Spleen (tissue), 11 donors: ENCODE data around the gene RAP1B. TPM values are rescaled to one million over a fixed set of nuclear protein-coding genes. Genes with fewer than 3 reads are reported as not detected.
"Not testable (repeated sequence)": the region's sequence is repeated elsewhere in the genome, so short reads cannot be mapped to it uniquely, and the experiment has no call there.

Source experiments
- DNase-seq: peaks from one replicate; pipeline ENCODE4 v3.0.0-alpha.2; 2020
- H3K27ac ChIP-seq, 8 donors: fragments of 200-600 bp; sonication (generic) in 7 of 8; 1 replicate in 4 of 8; 2 replicates in 4 of 8; pipeline versions ENCODE4 v1.5.0 to v1.8.0; 2016 to 2021; ENCODE audit warnings: inconsistent platforms in 4 of 8, mild to moderate bottlenecking in 4 of 8, moderate library complexity in 1 of 8
- H3K27me3 ChIP-seq, 7 donors: fragments of 200-600 bp; sonication (generic) in 6 of 7; replicated peaks in 1 of 7; 1 replicate in 4 of 7; 2 replicates in 3 of 7; pipeline versions ENCODE4 v1.5.0 to v1.8.0; 2016 to 2021; ENCODE audit warnings: inconsistent platforms in 3 of 7, mild to moderate bottlenecking in 1 of 7
- H3K36me3 ChIP-seq, 6 donors: fragments of 200-600 bp; sonication (generic) in 5 of 6; 1 replicate in 4 of 6; 2 replicates in 2 of 6; pipeline versions ENCODE4 v1.5.0 to v1.8.0; 2016 to 2021; ENCODE audit warnings: inconsistent platforms in 2 of 6
- H3K4me1 ChIP-seq, 6 donors: fragments of 200-600 bp; sonication (generic) in 5 of 6; 1 replicate in 3 of 6; 2 replicates in 3 of 6; pipeline versions ENCODE4 v1.5.0 to v1.8.0; 2016 to 2021; ENCODE audit warnings: inconsistent platforms in 3 of 6
- H3K4me3 ChIP-seq, 8 donors: fragments of 200-600 bp; sonication (generic) in 7 of 8; 1 replicate in 4 of 8; 2 replicates in 4 of 8; pipeline versions ENCODE4 v1.5.0 to v1.8.0; 2016 to 2021; ENCODE audit warnings: inconsistent platforms in 4 of 8, mild to moderate bottlenecking in 4 of 8, moderate library complexity in 2 of 8
- H3K9me3 ChIP-seq, 8 donors: fragments of 200-600 bp; sonication (generic) in 7 of 8; 1 replicate in 4 of 8; 2 replicates in 4 of 8; pipeline versions ENCODE4 v1.5.0 to v1.8.0; 2016 to 2021; ENCODE audit warnings: inconsistent platforms in 4 of 8
- POLR2A ChIP-seq, 3 donors: fragments of 450-650 bp; IDR thresholded peaks; one replicate each; pipeline ENCODE4 v1.5.1; 2017; ENCODE audit warnings: antibody characterized with exemption in 3 of 3, mild to moderate bottlenecking in 1 of 3
- POLR2AphosphoS5 ChIP-seq, 3 donors: sonication (generic); formaldehyde crosslinking; IDR thresholded peaks; one replicate each; pipeline ENCODE4 v1.5.1; 2017; ENCODE audit warnings: antibody characterized with exemption in 3 of 3
- WGBS, 5 donors: extraction: QIAGEN DNeasy Blood & Tissue Kit in 3 of 5; methylation state at CpG; one replicate each; pipeline versions ENCODE4 v1.1.5 to v1.1.7; 2013 to 2018; 5-methylcytosine and 5-hydroxymethylcytosine counted together
- intact Hi-C: fragments of 100-400 bp; cut with DNase I; formaldehyde crosslinking; loops from one replicate; pipeline ENCODE4 v1.15.0; 2023; ENCODE audit warnings: low total_unique reads
- polyA plus RNA-seq, 3 donors: library from polyadenylated mRNA; stranded (reverse); fragments of 200-250 nt; gene quantifications; one replicate each; pipeline ENCODE4 v1.2.1, GENCODE V29; 2013
- total RNA-seq, 7 donors: library from RNA; depleted of rRNA in 3 of 7; stranded (reverse); fragments of >200 nt in 3 of 7; fragmentation: NEBNext Ultra II Directional in 4 of 7; extraction: Animal tissue kit (Norgen Biotek cat#: 25700) in 4 of 7; gene quantifications; one replicate each; pipeline versions ENCODE4 v1.1.0 to v1.2.1, GENCODE V29; 2016 to 2021
- TF ChIP-seq, protein P1 (sequence below), 11 experiments: fragments of 200-600 bp in 7 of 11; fragments of 450-650 bp in 4 of 11; sonication (generic) in 4 of 11; IDR thresholded peaks in 8 of 11; conservative IDR thresholded peaks in 3 of 11; 1 replicate in 7 of 11; 2 replicates in 4 of 11; pipeline versions ENCODE4 v1.4.0 to v1.8.0; 2016 to 2021; ENCODE audit warnings: antibody characterized with exemption in 11 of 11, inconsistent platforms in 4 of 11, mild to moderate bottlenecking in 1 of 11
- donor health status: healthy with polysubstance abuse.
- donor health status: DM: no; HTN: no; CAD: no; lungs with moderate emphysema.
- donor health status: DM: no; HTN: no; CAD: no.
- donor health status: Bipolar disorder and iron deficiency.
- donor health status: healthy.
- donor health status: DM: no; HTN: no; CAD: no.
- donor health status: DM: yes; HTN: yes; CAD: no.

Gene RAP1B
- total and polyA plus RNA-seq, 10 donors, result 107 to 321 (median 235) TPM

DNA sequence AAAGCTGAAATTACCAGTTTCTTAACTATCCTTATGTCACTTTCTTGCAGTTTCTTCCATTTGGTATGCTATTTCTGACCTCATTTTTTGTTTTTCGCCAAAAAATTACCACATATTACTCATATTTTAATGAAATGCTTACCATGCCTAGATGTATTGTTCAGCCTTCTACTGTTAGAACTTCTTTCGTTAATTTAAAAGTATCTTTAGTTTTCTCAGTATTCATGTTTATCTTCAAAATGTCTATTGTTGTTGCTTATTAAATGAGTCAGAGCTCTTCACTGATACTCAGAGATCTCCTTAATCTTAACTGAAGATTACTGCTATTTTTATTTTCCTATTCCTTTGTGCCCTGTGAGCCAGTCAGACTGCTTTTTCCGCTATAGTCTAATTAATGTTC is 20.5 kb downstream of the RAP1B start:
- no peak overlapping the region for H3K27ac ChIP-seq
- 72 to 86% (median 82%) methylated on average over 3 of the region's 3 CpGs for WGBS, 5 donors
- TF ChIP-seq POLR2A (IDR thresholded peaks at IDR 0.05) (no peak), POLR2AphosphoS5 (IDR thresholded peaks at IDR 0.05) (no peak)
- TF ChIP-seq, protein P1, sequence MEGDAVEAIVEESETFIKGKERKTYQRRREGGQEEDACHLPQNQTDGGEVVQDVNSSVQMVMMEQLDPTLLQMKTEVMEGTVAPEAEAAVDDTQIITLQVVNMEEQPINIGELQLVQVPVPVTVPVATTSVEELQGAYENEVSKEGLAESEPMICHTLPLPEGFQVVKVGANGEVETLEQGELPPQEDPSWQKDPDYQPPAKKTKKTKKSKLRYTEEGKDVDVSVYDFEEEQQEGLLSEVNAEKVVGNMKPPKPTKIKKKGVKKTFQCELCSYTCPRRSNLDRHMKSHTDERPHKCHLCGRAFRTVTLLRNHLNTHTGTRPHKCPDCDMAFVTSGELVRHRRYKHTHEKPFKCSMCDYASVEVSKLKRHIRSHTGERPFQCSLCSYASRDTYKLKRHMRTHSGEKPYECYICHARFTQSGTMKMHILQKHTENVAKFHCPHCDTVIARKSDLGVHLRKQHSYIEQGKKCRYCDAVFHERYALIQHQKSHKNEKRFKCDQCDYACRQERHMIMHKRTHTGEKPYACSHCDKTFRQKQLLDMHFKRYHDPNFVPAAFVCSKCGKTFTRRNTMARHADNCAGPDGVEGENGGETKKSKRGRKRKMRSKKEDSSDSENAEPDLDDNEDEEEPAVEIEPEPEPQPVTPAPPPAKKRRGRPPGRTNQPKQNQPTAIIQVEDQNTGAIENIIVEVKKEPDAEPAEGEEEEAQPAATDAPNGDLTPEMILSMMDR (IDR thresholded peaks at IDR 0.05 in 8 of 11, conservative IDR thresholded peaks at IDR 0.05 in 3 of 11), result no peak

DNA sequence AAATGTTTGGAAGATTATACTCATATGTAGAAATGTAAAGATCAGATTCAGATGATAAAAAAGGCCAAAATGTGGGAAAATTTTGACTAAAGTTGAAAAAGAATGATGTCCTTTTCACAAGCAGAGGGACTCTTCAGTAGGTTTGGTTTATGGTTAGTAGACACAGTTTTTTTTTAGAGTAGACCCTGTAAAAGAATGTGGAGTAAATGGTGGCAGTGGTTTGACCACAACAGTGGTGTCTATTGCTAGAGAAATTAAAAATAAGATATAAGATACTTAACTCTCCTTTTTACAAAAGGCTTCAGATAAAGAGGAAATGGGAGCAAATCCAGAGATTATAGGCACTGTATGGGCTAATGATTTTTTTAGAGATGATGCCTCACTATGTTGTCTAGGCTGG is 21.8 kb downstream of the RAP1B start:
- TF ChIP-seq, protein P1 (IDR thresholded peaks at IDR 0.05 in 8 of 11, conservative IDR thresholded peaks at IDR 0.05 in 3 of 11), result no peak
- TF ChIP-seq POLR2A (IDR thresholded peaks at IDR 0.05) (no peak), POLR2AphosphoS5 (IDR thresholded peaks at IDR 0.05) (no peak)
- Histone ChIP-seq H3K4me1 (peaks cover 46 to 100% (median 89%) of the 10 kb centered on the region in 6 donors), H3K27me3 (no peaks in the 10 kb centered on the region), H3K27ac (no peak overlapping the region), H3K4me3 (no peak overlapping the region), H3K36me3 (peaks cover 0 to 23% (median 6%) of the 10 kb centered on the region in 6 donors), H3K9me3 (peaks cover 0 to 11% (median 9%) of the 10 kb centered on the region in 8 donors)
- intact Hi-C loops, result no loop called here
- DNase-seq, result no peak

More for the DNA sequence above, 20.5 kb downstream of the RAP1B start:
- H3K4me1 ChIP-seq, result peaks cover 43 to 96% (median 78%) of the 10 kb centered on the region in 6 donors
- peaks cover 0 to 30% (median 15%) of the 10 kb centered on the region in 6 donors for H3K36me3 ChIP-seq
- intact Hi-C loops, result no loop called here
- no peaks in the 10 kb centered on the region for H3K27me3 ChIP-seq
- no peak for DNase-seq
- H3K9me3 ChIP-seq, result peaks cover 0 to 16% (median 11%) of the 10 kb centered on the region in 8 donors
- no peak overlapping the region for H3K4me3 ChIP-seq

GRCh38 chr12:68633614-68634558 is 23.2 kb downstream of the RAP1B start:
- Histone ChIP-seq H3K27ac (peak overlapping the region in 4 of 8 donors; percentile 6 to 29 (median 12)), H3K27me3 (no peaks in the 10 kb centered on the region), H3K4me3 (no peak overlapping the region), H3K9me3 (no peaks in the 10 kb centered on the region), H3K36me3 (peaks cover 0 to 12% (median 0%) of the 10 kb centered on the region in 6 donors), H3K4me1 (peaks cover 57 to 100% (median 99%) of the 10 kb centered on the region in 6 donors)
- WGBS, 5 donors, result 70 to 82% (median 74%) methylated on average over 9 of the region's 9 CpGs
- TF ChIP-seq POLR2A (IDR thresholded peaks at IDR 0.05) (no peak), POLR2AphosphoS5 (IDR thresholded peaks at IDR 0.05) (no peak)
- TF ChIP-seq, protein P1 (IDR thresholded peaks at IDR 0.05 in 8 of 11, conservative IDR thresholded peaks at IDR 0.05 in 3 of 11), result peak in 1 of 11 experiments; percentile 3
- intact Hi-C loops, result no loop called here
- DNase-seq, result no peak

DNA sequence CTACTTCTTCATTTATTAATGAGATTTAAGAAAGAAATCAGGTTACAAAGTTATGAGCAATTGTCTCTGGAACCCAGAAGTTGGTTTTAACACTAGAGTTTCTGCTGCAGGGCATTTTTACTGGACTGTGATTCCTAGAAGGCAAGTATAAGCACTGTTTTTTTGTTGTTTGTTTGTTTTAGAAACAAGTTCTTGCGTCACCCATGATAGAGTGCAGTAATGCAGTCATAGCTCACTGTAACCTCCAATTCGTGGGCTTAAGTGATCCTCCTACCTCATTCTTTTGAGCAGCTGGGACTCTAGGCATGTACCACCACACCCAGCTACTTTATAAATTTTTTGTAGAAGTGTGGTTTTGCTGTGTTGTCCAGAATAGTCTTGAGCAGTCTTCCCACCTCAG is 25.6 kb downstream of the RAP1B start:
- DNase-seq, result no peak
- Histone ChIP-seq H3K36me3 (peaks cover 0 to 7% (median 0%) of the 10 kb centered on the region in 6 donors), H3K27me3 (no peaks in the 10 kb centered on the region), H3K4me1 (peaks cover 63 to 100% (median 99%) of the 10 kb centered on the region in 6 donors), H3K9me3 (no peaks in the 10 kb centered on the region), H3K27ac (peak overlapping the region in 1 of 8 donors; percentile 33), H3K4me3 (no peak overlapping the region)
- intact Hi-C loops, result no loop called here
- 44 to 73% (median 66%) methylated on average over 2 of the region's 2 CpGs for WGBS, 5 donors
- no peak for TF ChIP-seq POLR2A (IDR thresholded peaks at IDR 0.05)
- TF ChIP-seq, protein P1 (IDR thresholded peaks at IDR 0.05 in 8 of 11, conservative IDR thresholded peaks at IDR 0.05 in 3 of 11), result no peak
- TF ChIP-seq POLR2AphosphoS5 (IDR thresholded peaks at IDR 0.05), result no peak

DNA sequence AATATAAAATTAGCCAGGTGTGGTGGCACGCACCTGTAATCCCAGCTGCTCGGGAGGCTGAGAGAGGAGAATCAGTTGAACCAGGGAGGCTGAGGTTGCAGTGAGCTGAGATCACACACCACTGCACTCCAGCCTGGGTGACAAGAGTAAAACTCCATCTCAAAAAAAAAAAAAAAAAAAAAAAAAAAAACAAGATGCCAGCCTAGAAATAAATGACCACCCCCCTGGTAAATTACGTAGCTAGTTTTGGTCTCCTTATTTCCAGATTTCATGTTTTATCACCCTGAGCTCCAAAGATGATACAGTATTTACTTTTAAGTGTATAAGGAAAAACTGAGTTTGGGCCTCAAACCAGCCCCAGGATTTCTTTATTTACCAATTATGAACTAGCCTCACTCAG is 26.7 kb downstream of the RAP1B start:
- H3K27ac ChIP-seq, result peak overlapping the region in 4 of 8 donors; percentile 2 to 33 (median 22)
- intact Hi-C loops, H3K4me3 ChIP-seq, H3K27me3 ChIP-seq, H3K9me3 ChIP-seq, DNase-seq: not testable (repeated sequence)
- H3K36me3 ChIP-seq, result peaks cover 0 to 10% (median 1%) of the 10 kb centered on the region in 6 donors
- H3K4me1 ChIP-seq, result peaks cover 71 to 100% (median 99%) of the 10 kb centered on the region in 6 donors
- WGBS, 5 donors, result 68 to 87% (median 84%) methylated on average over 3 of the region's 3 CpGs
